ENCODE measurements around the gene OST4.
"Not testable (repeated sequence)": the region's sequence is repeated elsewhere in the genome, so short reads cannot be mapped to it uniquely, and the experiment has no call there.

The OST4 gene

DNA sequence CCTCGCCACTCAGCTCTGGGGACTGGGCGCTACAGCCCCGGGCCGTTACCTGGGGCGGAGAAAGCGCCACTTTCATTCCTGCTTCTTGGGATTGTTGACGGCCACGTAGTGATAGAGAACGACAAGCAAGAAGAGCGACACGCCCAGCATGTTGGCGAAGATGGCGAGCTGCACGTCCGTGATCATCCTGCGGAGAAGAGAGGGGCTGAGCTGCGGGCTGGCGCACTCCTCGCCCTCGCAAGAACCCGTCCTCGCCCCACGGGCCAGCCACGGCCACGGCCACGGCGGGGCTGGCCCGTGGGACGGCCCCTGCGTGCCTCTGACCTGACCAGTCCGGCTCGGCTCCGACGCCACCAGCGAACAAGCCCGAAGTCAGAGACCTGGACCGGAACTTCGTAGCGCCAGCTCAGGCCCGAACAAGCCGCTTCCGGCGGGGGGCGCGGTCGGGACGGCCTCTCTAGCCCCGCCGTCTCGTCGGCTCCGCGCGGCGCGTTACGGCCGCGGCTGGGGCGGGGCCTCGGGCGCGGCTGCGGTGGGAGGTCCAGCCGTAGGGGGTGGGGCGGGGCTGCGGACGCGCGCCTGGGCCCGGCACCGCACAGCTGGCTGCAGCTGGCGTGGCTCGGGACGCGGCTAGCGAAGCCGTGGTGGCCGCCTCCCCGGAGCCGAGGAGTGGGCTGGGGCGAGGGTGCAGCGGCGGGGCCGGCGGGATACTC lies at the start of gene OST4:
Gene OST4 (minus strand): TSS at position 378 of the 713 bp plus-strand sequence.
- peak; percentile 93 for DNase-seq

DNA sequence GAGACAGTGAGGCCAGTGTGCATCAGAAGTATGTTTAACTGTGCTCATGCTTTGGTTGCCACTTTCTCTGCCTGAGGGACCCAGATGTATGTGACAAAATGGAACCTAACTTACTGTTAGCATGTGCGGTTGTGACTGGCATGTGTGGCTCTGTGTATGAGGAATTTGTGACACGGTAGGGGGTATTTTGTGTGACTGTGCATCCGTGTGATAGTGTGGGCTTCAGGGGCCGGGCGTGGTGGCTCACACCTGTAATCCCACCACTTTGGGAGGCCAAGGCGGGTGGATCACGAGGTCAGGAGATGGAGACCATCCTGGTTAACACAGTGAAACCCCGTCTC lies 47.8 kb upstream of the OST4 start:
- not testable (repeated sequence) for DNase-seq

DNA sequence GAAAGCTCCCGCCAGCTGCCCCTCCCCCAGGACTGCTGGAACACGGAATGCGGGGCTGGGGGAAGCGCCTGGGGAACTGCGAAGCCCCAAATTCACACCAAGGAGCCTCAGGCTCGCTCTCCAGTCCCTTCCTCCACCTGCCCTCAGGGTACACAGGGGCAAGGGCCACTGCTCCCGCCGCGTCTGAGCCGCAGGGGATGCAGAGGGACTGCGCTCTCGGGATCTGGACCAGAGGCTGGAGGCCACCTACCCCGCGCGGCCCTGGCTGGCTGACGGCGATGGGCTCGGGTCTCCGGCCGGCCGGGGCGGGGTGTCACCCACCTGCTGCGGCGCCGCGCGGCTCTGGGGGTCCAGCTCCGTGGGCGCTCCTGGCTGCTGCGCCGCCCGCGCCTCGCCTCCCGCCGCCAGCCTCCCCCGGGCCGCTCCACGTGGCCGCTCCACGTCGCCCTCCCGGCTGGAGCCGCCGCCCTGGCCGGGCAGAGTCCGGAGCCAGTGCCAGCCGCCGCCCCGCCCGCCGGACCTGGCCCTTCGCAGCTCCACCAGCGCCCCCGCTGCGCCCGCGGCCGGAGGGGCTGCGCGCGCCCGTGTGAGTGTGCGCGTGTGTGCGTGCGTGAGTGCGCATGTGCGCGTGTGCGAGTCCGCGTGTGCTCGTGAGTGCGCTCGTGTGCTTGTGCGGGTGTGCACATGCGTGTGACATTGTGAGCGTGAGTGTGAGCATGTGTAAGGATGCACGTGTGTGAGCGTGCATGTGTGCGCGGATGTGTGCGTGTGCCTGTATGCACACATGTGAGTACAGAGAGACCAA lies 47.3 kb upstream of the OST4 start, which contains the start of gene CGREF1:
Gene CGREF1 (minus strand): TSS at position 604 of the 805 bp plus-strand sequence. CDS start 14,762 bp downstream, outside the sequence.
- peak; percentile 7 for DNase-seq

DNA sequence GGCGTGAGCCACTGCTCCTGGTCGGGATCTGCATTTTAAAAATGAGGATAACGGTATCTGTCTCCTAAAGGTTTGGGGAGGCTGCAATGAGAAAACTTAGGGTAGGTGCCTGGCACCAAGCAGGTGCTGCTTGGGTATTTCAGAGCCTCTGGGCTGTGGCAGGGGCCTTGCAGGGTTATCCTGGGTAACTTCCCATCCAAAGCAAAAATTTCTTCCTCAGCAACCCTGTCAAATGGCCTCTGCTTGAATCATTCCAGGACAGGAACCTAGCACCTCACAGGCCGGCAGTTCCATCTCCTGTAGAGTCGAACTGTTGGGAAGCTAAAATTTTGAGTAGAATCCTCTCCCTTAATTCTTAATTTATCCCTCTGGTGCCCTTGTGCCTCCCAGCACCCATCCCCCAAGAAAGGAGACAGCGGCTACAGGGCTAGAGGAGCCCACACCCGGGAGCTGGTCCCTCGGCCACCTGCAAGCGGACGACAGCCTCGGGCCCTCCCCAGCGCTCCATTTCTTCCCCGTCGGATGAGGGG lies 46.6 kb upstream of the OST4 start:
- DNase-seq = no peak

DNA sequence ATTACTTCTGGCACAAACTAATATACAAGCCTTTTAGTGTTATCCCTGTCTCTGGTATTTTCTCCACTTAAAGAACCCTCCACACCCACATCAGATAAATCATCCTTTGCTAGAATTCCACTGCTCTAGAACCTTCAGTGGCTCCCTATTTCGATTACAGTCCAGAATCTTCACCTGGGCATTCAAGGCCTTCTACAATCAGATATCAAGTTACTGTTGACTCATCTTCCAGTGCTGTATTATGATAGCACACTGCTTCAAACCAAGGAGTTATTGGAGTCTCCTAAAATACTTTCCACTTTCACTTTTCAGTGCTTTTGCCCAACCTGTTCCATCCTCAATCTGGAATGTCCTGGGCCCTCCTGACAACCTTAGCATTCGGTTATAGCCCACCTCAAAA lies 44.1 kb upstream of the OST4 start:
- DNase-seq = no peak

DNA sequence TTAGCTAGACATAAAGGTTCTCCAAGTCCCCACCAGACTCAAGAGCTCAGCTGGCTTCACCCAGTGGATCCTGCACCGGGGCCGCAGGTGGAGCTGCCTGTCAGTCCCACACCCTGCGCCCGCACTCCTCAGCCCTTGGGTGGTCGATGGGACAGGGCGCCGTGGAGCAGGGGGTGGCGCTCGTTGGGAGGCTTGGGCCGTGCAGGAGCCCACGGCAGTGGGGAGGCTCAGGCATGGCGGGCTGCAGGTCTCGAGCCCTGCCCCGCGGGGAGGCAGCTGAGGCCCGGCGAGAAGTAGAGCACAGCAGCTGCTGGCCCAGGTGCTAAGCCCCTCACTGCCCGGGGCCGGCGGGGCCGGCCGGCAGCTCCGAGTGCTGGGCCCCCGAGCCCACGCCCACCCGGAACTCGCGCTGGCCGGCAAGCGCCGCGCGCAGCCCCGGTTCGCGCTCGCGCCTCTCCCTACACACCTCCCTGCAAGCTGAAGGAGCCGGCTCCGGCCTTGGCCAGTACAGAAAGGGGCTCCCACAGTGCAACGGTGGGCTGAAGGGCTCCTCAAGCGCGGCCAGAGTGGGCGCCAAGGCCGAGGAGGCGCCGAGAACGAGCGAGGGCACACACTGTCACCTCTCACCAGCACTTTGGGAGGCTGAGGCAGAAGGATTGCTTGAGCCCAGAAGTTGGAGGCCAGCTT lies 40.1 kb upstream of the OST4 start:
- DNase-seq = not testable (repeated sequence)

DNA sequence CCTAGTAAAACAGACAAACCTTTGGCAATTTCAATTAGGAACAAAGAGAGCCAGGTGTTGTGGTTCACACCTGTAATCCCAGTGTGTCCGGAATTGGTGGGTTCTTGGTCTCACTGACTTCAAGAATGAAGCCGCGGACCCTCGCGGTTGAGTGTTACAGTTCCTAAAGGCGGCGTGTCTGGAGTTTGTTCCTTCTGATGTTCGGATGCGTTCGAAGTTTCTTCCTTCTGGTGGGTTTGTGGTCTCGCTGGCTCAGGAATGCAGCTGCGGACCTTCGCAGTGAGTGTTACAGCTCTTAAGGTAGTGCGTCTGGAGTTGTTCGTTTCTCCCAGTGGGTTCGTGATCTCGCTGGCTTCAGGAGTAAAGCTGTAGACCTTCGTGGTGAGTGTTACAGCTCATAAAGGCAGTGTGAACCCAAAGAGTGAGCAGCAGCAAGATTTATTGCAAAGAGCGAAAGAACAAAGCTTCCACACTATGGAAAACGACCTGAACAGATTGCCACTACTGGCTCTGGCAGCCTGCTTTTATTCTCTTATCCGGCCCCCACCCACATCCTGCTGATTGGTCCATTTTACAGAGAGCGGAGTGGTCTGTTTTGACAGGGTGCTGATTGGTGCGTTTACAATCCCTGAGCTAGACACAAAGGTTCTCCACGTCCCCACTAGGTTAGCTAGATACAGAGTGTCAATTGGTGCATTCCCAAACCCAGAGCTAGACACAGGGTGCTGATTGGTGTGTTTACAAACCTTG lies 39.3 kb upstream of the OST4 start:
- DNase-seq = not testable (repeated sequence)

DNA sequence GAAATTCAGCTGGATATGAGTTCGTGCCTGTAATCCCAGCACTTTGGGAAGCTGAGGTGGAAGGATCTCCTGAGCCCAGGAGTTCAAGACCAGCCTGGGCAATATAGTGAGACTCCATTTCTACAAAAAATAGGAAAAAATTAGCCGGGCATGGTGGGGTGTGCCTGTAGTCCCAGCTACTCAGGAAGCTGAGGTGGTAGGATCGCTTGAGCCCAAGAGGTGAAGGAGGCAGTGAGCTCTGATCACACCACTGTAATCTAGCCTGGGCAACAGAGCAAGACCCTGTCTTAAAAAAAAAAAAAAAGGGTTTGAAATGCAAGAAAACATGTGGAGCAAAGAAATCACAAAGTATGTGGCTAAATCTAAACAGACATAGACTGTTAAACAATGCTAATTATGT lies 37.6 kb upstream of the OST4 start:
- no peak for DNase-seq

DNA sequence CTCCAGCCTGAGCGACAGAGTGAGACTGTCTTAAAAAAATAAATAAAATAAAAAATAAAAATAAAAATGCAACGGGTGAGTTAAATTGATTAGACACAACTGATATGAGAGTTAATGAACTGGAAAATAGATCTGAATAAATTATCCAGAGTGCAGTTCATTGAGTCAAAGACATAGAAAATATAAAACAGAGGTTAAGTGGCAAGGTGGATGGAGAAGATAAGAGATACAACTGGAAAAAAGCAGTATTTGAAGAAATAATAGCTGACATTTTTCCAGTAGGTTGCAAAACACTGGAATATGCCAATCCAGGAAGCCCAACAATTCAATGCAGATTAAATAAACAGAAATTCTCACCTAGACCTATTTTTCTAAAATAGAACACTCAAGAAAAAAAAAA lies 36.8 kb upstream of the OST4 start:
- DNase-seq = no peak

DNA sequence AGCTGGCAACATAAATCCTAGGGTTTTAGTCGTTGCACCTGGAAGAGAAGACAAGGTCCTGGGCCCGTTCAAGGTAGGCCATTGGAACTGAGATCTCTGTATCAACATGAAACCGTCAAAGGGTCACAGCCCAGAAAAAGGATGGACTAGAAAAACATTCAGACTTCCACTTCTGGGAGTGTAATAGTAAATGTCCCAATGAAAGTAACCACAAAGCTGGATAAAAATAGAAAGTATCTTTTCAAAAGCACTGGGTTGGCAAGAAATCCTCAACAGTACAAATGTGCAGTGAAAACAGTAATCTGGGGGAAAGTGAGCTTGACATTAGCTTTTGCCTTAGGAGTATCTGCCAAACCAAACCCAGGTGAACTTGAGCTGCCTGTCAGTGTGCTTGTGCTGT lies 34.5 kb upstream of the OST4 start:
- no peak for DNase-seq

DNA sequence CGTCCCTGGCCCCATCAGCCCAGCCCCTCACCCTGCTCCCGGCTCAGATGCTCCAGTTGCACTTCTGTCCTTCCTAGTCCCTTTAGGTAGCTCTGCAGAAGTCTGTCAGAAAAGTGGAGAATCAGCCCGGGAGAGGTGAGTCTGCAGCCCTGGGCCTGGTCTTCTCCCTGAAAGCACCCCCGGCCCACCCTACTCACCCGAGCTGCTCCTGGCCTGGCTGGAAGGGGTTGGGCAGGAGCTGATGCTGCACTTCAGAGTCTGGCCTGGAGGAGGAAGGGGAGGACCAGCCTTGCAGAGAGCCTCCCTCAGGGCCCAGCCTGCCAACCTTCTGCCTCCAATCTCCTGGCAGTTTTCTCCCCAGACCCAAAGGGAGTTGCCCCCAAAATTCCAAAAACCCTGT lies 30.9 kb upstream of the OST4 start:
- DNase-seq = no peak

DNA sequence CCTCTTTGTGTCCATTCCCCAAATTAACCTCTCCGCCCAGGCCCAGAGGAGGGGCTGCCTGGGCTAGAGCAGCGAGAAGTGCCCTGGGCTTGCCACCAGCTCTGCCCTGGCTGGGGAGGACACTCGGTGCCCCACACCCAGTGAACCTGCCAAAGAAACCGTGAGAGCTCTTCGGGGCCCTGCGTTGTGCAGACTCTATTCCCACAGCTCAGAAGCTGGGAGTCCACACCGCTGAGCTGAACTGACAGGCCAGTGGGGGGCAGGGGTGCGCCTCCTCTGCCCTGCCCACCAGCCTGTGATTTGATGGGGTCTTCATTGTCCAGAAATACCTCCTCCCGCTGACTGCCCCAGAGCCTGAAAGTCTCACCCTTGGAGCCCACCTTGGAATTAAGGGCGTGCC lies 28.6 kb upstream of the OST4 start:
- DNase-seq = no peak

DNA sequence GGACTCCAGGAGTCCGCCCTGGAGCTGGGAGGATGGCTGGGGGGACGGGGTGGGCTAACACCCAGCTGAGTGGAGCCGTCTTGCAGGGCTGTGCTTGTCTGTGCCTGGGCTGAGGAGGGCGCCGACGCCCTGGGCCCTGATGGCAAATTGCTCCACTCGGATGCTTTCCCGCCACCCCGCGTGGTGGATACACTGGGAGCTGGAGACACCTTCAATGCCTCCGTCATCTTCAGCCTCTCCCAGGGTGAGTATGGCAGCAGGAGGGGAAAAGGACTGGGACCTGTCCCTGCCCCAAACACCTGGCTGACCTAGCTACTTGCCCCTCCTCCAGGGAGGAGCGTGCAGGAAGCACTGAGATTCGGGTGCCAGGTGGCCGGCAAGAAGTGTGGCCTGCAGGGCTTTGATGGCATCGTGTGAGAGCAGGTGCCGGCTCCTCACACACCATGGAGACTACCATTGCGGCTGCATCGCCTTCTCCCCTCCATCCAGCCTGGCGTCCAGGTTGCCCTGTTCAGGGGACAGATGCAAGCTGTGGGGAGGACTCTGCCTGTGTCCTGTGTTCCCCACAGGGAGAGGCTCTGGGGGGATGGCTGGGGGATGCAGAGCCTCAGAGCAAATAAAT lies 28.0 kb upstream of the OST4 start:
- no peak for DNase-seq

DNA sequence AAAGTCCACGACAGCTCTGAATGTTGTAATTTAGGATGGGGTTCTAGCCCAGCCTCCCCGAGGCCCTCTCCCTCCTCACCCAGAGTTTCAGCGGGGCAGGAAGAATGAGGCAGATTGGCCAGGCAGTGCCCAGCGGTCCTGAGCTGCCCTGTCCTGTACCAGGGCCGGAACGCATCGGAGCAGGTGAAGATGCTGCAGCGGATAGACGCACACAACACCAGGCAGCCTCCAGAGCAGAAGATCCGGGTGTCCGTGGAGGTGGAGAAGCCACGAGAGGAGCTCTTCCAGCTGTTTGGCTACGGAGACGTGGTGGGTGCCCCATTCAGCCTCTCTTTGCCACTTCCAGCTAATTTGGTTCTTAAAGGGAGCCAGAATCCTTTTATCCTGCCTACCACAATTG lies 25.9 kb upstream of the OST4 start:
- DNase-seq = no peak

DNA sequence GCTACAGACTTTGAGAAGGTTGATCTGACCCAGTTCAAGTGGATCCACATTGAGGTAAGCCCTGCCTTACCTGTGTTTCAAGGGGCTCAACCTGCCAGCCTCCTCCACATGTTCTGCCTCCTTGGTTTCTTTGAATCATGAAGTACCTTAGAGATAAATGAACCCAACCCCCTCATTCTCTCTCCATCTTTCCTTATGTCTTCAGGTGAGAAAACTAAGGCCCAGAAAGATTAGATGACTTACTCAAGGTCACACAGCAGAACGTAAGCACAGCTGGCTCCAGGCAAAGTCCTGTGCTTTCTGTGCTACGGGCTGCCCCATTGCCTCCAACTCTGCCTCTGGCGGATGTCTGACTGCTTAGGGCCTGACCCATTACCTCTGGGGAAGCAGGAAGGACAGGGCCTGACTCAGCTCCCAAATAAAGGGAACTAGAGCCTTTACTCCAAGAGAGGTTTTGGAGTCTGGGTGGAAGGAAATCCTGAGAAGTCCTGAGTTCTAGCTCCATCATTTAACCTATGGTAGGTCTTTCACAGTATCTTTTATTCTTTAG lies 25.4 kb upstream of the OST4 start:
- DNase-seq = no peak

DNA sequence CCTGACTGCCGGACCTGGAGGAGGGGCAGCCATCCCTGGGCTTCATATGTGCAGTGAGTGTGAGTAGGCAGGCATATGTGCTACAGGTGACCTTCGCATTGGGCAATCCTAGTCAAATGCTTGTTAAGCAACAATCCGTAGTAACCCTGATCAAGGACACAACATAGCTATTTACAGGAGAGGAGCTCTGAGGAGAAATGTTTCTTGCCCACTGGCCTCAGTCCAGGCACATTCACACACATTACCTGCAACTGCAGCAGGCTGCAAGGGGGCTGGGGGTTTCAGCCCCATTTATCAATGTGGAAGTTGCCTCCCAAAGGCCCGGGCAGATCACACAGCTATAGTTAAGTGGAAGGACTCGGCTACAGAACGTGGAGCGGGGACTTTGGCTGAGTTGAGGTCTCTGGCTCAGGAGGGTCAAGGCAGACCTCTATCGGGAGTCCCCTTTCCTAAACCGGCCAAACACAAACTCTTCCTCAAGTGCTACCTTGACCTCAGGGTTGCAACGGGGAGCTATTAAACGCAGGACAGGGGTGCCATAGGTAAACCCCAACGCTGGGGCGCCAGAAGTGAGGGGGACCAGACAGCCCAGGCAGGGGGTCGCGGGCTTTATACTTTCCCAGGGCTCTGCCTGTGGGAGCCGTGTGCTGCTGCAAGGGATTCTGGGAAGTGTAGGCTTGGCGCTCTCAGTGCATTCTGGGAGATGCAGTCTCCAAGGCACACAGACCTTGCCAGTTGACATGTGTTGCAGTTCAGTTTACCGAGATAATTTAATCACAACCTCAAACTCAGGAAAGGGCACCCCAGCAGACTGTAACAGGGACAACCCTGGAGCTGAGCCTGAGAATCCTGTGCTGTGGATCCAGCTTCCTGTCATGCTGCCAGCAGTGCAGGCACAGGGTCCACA lies 24.5 kb upstream of the OST4 start:
- DNase-seq = peak; percentile 54

DNA sequence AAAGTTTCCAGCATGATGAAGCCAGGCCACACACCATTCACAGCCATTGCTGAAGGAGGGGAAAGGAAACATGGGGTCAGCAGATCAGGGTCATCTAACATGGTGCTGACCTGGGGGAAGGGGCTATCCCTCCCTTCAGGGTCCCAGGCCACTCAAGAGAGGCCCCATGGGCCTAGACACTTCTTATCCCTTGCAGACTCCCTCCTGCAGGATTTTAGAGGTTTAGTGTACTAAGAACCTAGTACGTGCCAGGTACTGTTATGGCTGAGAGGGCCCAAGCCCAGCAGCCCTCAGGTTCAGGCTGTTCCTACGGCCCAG lies 23.9 kb upstream of the OST4 start:
- no peak for DNase-seq

DNA sequence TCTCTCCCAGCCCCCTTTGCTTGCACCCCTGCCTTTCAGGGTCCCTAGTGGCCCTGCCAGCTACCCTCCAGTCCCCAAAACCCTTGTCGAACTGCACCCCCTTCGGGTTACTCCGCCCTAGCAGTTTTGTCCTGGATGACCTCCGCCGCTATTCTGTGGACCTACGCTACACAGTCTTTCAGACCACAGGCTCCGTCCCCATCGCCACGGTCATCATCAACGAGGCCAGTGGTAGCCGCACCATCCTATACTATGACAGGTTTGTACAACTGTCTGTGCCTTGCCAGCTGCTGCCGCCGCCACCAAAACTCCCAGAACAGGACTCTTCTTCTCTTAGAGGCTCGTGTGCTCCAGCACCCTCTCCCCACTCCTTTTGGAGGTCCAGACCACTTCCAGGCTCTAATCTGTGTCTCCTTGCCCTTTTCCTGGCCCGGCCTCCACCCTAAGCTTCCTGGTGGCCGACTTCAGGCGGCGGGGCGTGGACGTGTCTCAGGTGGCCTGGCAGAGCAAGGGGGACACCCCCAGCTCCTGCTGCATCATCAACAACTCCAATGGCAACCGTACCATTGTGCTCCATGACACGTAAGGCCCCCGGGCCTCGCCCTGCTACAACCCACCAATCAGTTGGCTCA lies 23.0 kb upstream of the OST4 start:
- DNase-seq = no peak

DNA sequence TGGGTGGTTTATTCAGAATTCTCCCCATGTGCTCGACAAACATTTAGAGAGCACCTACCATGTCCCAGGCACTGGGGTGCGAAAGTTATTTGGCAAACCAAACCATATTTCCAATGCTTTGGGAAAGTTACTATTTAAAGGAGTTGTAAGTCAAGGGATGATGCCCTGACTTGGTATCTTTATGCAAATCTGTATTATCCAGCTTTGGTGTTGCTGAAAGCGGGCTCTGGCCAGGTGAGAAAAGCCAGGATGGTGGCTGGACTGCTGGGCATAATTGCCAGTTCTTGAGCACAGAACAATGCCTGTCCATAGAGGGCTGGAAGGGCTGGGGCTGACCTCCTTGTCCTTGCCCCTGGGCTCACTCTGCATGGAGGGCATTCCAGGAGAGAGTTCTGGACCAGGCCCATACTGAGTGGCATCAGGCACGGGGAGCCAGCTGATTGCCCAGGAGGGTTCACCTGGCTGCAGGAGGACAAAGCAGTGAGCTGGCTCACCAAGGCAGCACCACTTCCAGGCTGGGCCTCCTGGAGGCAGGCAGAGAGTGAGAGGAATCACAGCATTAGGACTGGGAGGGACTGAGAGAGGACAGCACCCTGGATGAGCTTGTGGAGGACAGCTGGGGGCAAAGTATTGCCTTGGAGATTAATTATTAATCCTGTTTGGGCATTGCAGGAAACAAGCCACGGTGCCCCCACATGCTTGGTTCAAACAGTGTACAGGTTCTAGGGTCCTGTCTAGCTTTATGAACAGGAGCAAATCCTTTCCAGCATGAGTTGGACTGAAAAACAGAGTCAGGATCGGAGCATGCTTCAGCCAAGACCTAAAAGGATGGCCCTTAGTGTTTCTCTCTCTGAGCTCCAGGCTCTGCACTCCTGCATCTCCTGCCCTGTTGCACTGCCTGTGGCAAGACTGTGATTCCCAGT lies 22.2 kb upstream of the OST4 start:
- DNase-seq = no peak

Measured in fibroblast of skin of right biceps (primary cell).